CD4-positive, alpha-beta T cell (primary cell): ENCODE results near the gene QRFP. TPM values are rescaled to one million over a fixed set of nuclear protein-coding genes. Genes with fewer than 3 reads are reported as not detected.

Experiments used
- ATAC-seq: fragments of 200-7000 bp; cut with Tn5 transposase; one replicate; pipeline ENCODE4 v1.10.0; 2022; ENCODE audit warnings: mild to moderate bottlenecking; ENCODE audit not compliant: poor library complexity
- CTCF ChIA-PET: fragments of 350-600 bp; sonication (Branson Sonifier 250); formaldehyde crosslinking; loops from one replicate; lab custom pipeline; 2021; ENCODE audit warnings: antibody characterized with exemption, inconsistent platforms; lab: Charles Lee
- POLR2A ChIA-PET: fragments of 350-600 bp; sonication (Branson Sonifier 250); formaldehyde crosslinking; loops from one replicate; lab custom pipeline; 2021; ENCODE audit warnings: antibody characterized with exemption, inconsistent platforms; lab: Charles Lee
- DNase-seq, 14 experiments: peaks; one replicate each; pipeline ENCODE4 v3.0.0-alpha.2; 2013 to 2020; ENCODE audit warnings: mixed read lengths in 2 of 14
- H3K27ac ChIP-seq, 2 donors: one replicate each; pipeline versions ENCODE4 v1.5.1 to v1.7.0; 2013; ENCODE audit warnings: low read length in 2 of 2, low read depth in 1 of 2, mild to moderate bottlenecking in 1 of 2
- H3K27me3 ChIP-seq, 2 experiments: 1 replicate in 1 of 2; 2 replicates in 1 of 2; pipeline versions ENCODE4 v1.6.1 to v1.7.0; 2013; ENCODE audit warnings: low read length in 2 of 2, control low read depth in 1 of 2, mild to moderate bottlenecking in 1 of 2, moderate library complexity in 1 of 2; ENCODE audit not compliant: insufficient read depth in 2 of 2, control insufficient read depth in 1 of 2
- H3K36me3 ChIP-seq: one replicate; pipeline ENCODE4 v1.6.1; 2013; ENCODE audit warnings: low read length, control low read depth; ENCODE audit not compliant: insufficient read depth
- H3K4me1 ChIP-seq: one replicate; pipeline ENCODE4 v1.6.1; 2013; ENCODE audit warnings: low read length, control low read depth; ENCODE audit not compliant: insufficient read depth
- H3K4me3 ChIP-seq: one replicate; pipeline ENCODE4 v1.5.1; 2013; ENCODE audit warnings: mild to moderate bottlenecking, low read length, moderate library complexity
- H3K9me3 ChIP-seq, 2 experiments: 1 replicate in 1 of 2; 2 replicates in 1 of 2; pipeline versions ENCODE4 v1.6.1 to v1.7.0; 2013; ENCODE audit warnings: low read length in 2 of 2, mild to moderate bottlenecking in 2 of 2, control low read depth in 1 of 2, moderate library complexity in 1 of 2; ENCODE audit not compliant: control insufficient read depth in 1 of 2, insufficient read depth in 1 of 2
- H3K27ac Mint-ChIP-seq: one replicate; pipeline ENCODE4 v1.8.0; 2020; ENCODE audit warnings: mixed read lengths
- H3K27me3 Mint-ChIP-seq: one replicate; pipeline ENCODE4 v1.8.0; 2021; ENCODE audit warnings: mixed read lengths
- H3K36me3 Mint-ChIP-seq: one replicate; pipeline ENCODE4 v1.8.0; 2021; ENCODE audit warnings: low read depth, mixed read lengths
- H3K4me1 Mint-ChIP-seq: one replicate; pipeline ENCODE4 v1.8.0; 2021; ENCODE audit warnings: low read depth, mixed read lengths
- H3K4me3 Mint-ChIP-seq: one replicate; pipeline ENCODE4 v1.8.0; 2020; ENCODE audit warnings: mild to moderate bottlenecking, mixed read lengths
- H3K9me3 Mint-ChIP-seq: one replicate; pipeline ENCODE4 v1.8.0; 2020; ENCODE audit warnings: mixed read lengths
- CTCF ChIP-seq: fragments of 200-600 bp; IDR thresholded peaks from one replicate; pipeline ENCODE4 v1.8.0; 2022; ENCODE audit warnings: antibody characterized with exemption, mild to moderate bottlenecking
- intact Hi-C, 2 experiments: fragments of 100-400 bp; cut with DNase I in 1 of 2; cut with micrococcal nuclease in 1 of 2; formaldehyde crosslinking; loops; one replicate each; pipeline versions ENCODE4 v1.15.1 to v1.9.0; 2023 to 2025; cut with DNase I, micrococcal nuclease
- total RNA-seq, 174 experiments: library from RNA in 2 of 174; stranded (reverse) in 2 of 174; gene quantifications; one replicate each; pipeline ENCODE4 v1.2.3 and lab custom pipeline; 2021 to 2026

QRFP gene
- total RNA-seq, 2 experiments from 2014 or later: not detected

GRCh38 chr9:130883479-130883878, 13.1 kb downstream of the QRFP start:
- intact Hi-C loops: no loop called here
- Mint-ChIP-seq H3K4me1 (no peaks in the 10 kb centered on the region), H3K36me3 (peaks cover 79% of the 10 kb centered on the region), H3K9me3 (no peaks in the 10 kb centered on the region), H3K4me3 (no peak overlapping the region), H3K27ac (no peak overlapping the region), H3K27me3 (no peaks in the 10 kb centered on the region)
- CTCF ChIA-PET: no interaction called here
- no peak for DNase-seq
- Histone ChIP-seq H3K4me1 (no peaks in the 10 kb centered on the region), H3K9me3 (no peaks in the 10 kb centered on the region), H3K27ac (no peak overlapping the region), H3K4me3 (no peak overlapping the region), H3K27me3 (no peaks in the 10 kb centered on the region), H3K36me3 (peaks cover 71% of the 10 kb centered on the region)
- POLR2A ChIA-PET: no interaction called here
- ATAC-seq: no peak
- no peak for TF ChIP-seq CTCF

DNA sequence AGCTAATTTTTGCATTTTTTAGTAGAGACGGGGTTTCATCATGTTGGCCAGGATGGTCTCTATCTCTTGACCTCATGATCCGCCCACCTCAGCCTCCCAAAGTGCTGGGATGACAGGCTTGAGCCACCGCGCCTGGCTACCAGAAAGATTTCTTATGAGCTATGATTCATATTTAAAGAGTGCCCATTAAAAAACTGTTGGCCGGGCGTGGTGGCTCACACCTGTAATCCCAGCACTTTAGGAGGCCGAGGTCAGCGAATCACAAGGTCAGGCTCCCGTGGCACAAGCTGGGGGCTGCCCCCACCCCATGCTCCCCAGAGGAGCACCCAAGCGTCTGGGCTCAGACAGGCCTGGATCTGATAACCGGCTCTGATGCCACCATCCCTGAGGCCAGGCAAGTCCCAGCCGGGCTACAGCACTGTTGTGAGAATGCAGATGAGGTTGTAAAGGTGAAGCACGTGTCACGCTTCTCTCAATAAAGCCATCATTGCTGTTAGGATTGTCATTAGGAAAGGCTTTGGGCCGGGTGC, 13.9 kb downstream of the QRFP start:
- H3K4me3 ChIP-seq: no peak overlapping the region
- intact Hi-C loops: no loop called here
- no peak for ATAC-seq
- H3K27me3 ChIP-seq: no peaks in the 10 kb centered on the region
- no peaks in the 10 kb centered on the region for H3K4me1 ChIP-seq
- ChIA-PET POLR2A (no interaction called here), CTCF (no interaction called here)
- H3K9me3 Mint-ChIP-seq: no peaks in the 10 kb centered on the region
- TF ChIP-seq CTCF: no peak
- no peaks in the 10 kb centered on the region for H3K27me3 Mint-ChIP-seq
- no peak overlapping the region for H3K4me3 Mint-ChIP-seq
- no peak overlapping the region for H3K27ac Mint-ChIP-seq
- peaks cover 71% of the 10 kb centered on the region for H3K36me3 ChIP-seq
- no peaks in the 10 kb centered on the region for H3K4me1 Mint-ChIP-seq
- no peak overlapping the region for H3K27ac ChIP-seq
- H3K9me3 ChIP-seq: no peaks in the 10 kb centered on the region
- DNase-seq: no peak
- H3K36me3 Mint-ChIP-seq: peaks cover 80% of the 10 kb centered on the region

DNA sequence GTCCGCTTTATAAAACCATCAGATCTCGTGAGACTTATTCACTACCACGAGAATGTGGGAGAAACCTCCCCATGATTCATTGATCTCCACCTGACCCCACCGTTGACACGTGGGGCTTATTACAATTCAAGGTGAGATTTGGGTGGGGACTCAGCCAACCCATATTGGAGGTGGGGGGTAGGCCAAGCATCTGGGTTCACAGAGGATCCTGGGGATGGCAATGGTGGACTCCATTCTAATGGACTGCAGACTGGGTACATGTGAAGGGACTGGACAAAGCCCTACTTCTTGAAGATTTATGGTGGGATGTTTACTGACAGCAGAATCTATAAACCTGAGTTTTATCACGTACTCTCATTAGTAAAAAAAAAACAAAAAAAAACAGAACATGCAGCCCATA, 15.1 kb downstream of the QRFP start:
- Mint-ChIP-seq H3K4me3 (no peak overlapping the region), H3K27me3 (no peaks in the 10 kb centered on the region), H3K4me1 (no peaks in the 10 kb centered on the region), H3K27ac (no peak overlapping the region), H3K9me3 (no peaks in the 10 kb centered on the region), H3K36me3 (peaks cover 80% of the 10 kb centered on the region)
- ATAC-seq (no peak), DNase-seq (no peak)
- Histone ChIP-seq H3K36me3 (peaks cover 61% of the 10 kb centered on the region), H3K9me3 (no peaks in the 10 kb centered on the region), H3K27ac (no peak overlapping the region), H3K4me3 (no peak overlapping the region), H3K4me1 (no peaks in the 10 kb centered on the region), H3K27me3 (no peaks in the 10 kb centered on the region)
- TF ChIP-seq CTCF: no peak
- intact Hi-C loops: no loop called here
- CTCF ChIA-PET: no interaction called here
- POLR2A ChIA-PET: no interaction called here
